RWPE2 (cell line): ENCODE results near the gene KLHL2.
"Not testable (repeated sequence)": the region's sequence is repeated elsewhere in the genome, so short reads cannot be mapped to it uniquely, and the experiment has no call there.

Experiments
- ATAC-seq: fragments of 200-7000 bp; cut with Tn5 transposase; 3 replicates; pipeline ENCODE4 v1.9.1; 2021; ENCODE audit warnings: low read depth
- DNase-seq: peaks from one replicate; pipeline ENCODE4 v3.0.0-alpha.2; 2020; ENCODE audit warnings: low spot score
- H3K27ac ChIP-seq: fragments of 450-650 bp; 2 replicates; pipeline ENCODE4 v1.5.1; 2017; ENCODE audit warnings: mild to moderate bottlenecking; ENCODE audit not compliant: poor library complexity, severe bottlenecking
- H3K27me3 ChIP-seq: fragments of 250-450 bp; sonication (Bioruptor Pico); 2 replicates; pipeline ENCODE4 v1.5.1; 2021; ENCODE audit warnings: mild to moderate bottlenecking, moderate library complexity; ENCODE audit not compliant: insufficient read depth, poor library complexity, severe bottlenecking
- H3K36me3 ChIP-seq: fragments of 250-450 bp; sonication (Bioruptor Pico); 2 replicates; pipeline ENCODE4 v1.5.1; 2020; ENCODE audit warnings: low read depth, mild to moderate bottlenecking, moderate library complexity
- H3K4me1 ChIP-seq: fragments of 250-450 bp; sonication (Bioruptor Pico); 2 replicates; pipeline ENCODE4 v1.5.1; 2021; ENCODE audit warnings: mild to moderate bottlenecking, moderate library complexity; ENCODE audit not compliant: insufficient read depth, poor library complexity, severe bottlenecking
- H3K4me3 ChIP-seq: fragments of 250-450 bp; sonication (Bioruptor Pico); 2 replicates; pipeline ENCODE4 v1.5.1; 2021; ENCODE audit warnings: mild to moderate bottlenecking, moderate library complexity; ENCODE audit not compliant: severe bottlenecking
- H3K9me3 ChIP-seq: fragments of 250-450 bp; sonication (Bioruptor Pico); 2 replicates; pipeline ENCODE4 v1.5.1; 2021; ENCODE audit warnings: mild to moderate bottlenecking, moderate library complexity; ENCODE audit not compliant: severe bottlenecking
- TF ChIP-seq, protein P1 (sequence below): fragments of 450-650 bp; IDR thresholded peaks from one replicate; pipeline ENCODE4 v1.5.1; 2017; ENCODE audit warnings: mild to moderate bottlenecking, moderate library complexity; ENCODE audit not compliant: poor library complexity, severe bottlenecking

The KLHL2 gene

DNA sequence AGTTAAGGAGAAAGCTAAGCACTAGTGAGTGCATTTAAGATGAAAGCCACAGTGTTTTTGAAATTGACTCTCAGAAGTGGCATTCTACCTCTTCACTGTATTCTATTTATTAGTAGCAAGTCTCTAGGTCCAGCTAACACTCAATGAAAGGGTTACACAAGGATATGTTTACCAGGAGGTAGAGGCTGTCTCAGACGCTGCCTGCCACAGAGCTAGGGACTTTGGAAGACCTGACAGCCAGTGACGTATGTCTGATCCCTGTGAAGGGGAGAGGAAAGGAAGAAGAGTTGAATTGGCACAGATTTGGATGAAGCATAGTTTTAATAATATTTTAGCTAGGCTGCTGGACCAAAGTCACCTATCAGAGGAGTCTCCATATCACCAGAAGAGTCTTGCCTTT, 36.5 kb upstream of the KLHL2 start:
- Histone ChIP-seq H3K9me3 (no peaks in the 10 kb centered on the region), H3K4me3 (no peak overlapping the region), H3K27me3 (no peaks in the 10 kb centered on the region), H3K27ac (no peak overlapping the region), H3K36me3 (no peaks in the 10 kb centered on the region), H3K4me1 (no peaks in the 10 kb centered on the region)
- no peak for DNase-seq
- no peak for ATAC-seq
- TF ChIP-seq, protein P1, sequence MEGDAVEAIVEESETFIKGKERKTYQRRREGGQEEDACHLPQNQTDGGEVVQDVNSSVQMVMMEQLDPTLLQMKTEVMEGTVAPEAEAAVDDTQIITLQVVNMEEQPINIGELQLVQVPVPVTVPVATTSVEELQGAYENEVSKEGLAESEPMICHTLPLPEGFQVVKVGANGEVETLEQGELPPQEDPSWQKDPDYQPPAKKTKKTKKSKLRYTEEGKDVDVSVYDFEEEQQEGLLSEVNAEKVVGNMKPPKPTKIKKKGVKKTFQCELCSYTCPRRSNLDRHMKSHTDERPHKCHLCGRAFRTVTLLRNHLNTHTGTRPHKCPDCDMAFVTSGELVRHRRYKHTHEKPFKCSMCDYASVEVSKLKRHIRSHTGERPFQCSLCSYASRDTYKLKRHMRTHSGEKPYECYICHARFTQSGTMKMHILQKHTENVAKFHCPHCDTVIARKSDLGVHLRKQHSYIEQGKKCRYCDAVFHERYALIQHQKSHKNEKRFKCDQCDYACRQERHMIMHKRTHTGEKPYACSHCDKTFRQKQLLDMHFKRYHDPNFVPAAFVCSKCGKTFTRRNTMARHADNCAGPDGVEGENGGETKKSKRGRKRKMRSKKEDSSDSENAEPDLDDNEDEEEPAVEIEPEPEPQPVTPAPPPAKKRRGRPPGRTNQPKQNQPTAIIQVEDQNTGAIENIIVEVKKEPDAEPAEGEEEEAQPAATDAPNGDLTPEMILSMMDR = no peak

DNA sequence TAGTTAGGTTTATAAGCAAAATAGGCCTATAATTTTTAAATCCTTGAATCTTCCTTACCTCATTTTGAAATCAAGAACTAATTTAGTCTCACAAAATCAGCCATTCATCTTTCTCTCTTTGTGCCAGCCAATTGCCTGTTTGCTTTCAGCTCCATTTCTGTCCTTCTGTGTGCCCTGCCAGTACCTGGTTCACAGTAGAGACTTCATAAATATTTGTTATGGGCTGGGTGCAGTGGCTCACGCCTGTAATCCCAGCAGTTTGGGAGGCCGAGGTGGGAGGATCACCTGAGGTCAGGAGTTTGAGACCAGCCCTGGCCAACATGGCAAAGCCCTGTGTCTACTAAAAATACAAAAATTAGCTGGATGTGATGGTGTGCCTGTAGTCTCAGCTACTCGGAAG, 31.9 kb upstream of the KLHL2 start:
- ATAC-seq, H3K27me3 ChIP-seq, H3K36me3 ChIP-seq, H3K4me1 ChIP-seq, H3K27ac ChIP-seq, H3K4me3 ChIP-seq, H3K9me3 ChIP-seq, DNase-seq: not testable (repeated sequence)

DNA sequence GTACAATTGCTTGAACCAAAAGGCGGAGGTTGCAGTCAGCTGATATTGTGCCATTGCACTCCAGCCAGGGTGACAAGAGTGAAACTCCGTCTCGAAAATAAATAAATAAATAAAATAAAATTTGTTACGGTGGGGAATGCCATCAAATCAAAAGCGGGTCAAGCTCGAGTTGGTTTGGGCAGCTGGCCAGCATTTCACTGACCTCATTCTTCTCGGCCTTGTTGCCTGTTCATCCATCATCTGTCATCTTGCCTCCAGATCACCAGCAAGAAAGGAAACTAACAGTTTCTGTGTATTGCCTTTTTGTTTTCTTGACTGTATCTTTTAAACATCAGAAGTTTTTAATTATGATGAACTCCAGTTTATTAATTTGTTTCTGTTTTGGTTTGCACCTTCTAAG, 31.5 kb upstream of the KLHL2 start:
- no peaks in the 10 kb centered on the region for H3K36me3 ChIP-seq
- TF ChIP-seq, protein P1 = no peak
- H3K9me3 ChIP-seq = no peaks in the 10 kb centered on the region
- ATAC-seq = no peak
- no peaks in the 10 kb centered on the region for H3K27me3 ChIP-seq
- no peaks in the 10 kb centered on the region for H3K4me1 ChIP-seq
- no peak overlapping the region for H3K4me3 ChIP-seq
- no peak for DNase-seq
- no peak overlapping the region for H3K27ac ChIP-seq

DNA sequence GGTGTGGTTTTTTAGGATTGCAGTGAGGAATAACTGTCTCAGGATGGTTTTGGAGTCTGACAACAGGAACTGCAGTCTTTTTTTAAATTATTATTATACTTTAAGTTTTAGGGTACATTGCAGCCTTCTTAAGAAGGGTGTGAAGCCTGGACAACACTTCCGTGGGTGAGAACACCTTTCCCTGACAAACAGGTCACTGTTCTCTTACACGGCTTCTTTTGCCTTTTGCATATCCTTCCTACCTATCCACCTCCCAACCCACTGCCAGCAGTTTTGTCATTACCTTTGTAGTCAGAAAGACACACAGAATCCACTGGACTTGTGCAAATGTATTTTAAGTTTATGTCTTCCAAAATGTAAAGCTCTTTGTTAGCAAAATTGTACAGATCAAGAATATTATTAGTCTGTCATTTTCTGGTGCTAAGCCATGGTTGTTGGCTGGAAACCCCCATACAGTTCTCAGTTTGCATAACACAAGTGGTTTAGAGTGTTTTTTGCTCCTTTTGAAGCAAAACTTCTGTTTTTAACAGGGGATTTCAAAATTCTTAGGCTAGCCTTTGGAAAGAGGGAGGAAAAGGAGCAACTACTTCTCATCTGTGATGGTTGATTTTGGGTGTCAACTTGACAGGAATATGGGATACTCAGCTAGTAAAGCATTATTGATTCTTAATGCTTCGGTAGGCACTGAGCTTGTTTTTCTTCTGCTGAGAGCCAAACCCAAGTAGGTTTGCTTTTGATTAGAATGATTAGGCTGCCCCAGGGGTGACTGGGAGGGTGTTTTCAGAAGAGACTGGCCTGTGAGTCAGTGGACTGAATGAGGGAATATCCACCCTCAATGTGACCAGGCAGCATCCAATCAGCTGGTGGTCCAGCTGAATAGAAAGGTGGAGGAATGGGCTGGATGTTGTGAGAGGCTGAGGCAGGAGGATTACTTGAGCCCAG, 29.4 kb upstream of the KLHL2 start:
- TF ChIP-seq, protein P1 = no peak
- no peak overlapping the region for H3K4me3 ChIP-seq
- H3K9me3 ChIP-seq = no peaks in the 10 kb centered on the region
- H3K36me3 ChIP-seq = no peaks in the 10 kb centered on the region
- H3K4me1 ChIP-seq = no peaks in the 10 kb centered on the region
- no peak for ATAC-seq
- H3K27ac ChIP-seq = no peak overlapping the region
- no peaks in the 10 kb centered on the region for H3K27me3 ChIP-seq
- no peak for DNase-seq

DNA sequence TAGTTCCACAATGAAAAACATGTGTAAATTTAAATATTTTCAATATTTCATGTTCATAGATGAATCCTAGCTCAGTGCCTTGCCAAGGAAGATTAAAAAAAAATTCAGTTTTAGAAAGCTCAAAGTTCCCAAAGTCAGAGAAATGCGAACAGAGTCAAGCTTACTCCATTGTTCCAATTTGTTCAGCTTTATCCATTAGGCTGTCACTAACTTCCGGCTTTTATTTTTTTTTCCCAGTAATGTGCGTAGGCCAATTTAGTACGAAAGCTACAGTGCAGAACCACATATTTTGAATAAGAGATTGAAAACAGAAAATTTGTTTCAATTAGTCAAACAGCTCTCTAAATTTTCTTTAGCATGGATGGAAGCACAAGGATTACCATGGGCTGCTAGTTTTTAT, 23.1 kb upstream of the KLHL2 start:
- TF ChIP-seq, protein P1 = no peak
- Histone ChIP-seq H3K9me3 (no peaks in the 10 kb centered on the region), H3K27ac (no peak overlapping the region), H3K4me1 (no peaks in the 10 kb centered on the region), H3K27me3 (no peaks in the 10 kb centered on the region), H3K36me3 (no peaks in the 10 kb centered on the region), H3K4me3 (no peak overlapping the region)
- DNase-seq (no peak), ATAC-seq (no peak)

DNA sequence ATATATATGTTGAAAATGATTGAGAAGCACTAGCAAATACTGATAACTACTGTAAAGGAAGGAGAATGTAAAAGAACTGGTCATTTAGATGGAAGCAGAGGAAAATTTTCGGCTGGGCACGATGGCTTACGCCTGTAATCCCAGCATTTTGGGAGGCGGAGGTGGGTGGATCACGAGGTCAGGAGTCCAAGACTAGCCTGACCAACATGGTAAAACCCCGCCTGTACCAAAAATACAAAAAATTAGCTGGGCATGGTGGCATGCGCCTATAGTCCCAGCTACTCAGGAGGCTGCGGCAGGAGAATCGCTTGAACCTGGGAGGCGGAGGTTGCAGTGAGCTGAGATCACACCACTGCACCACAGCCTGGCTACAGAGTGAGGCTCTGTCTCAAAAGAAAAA, 22.4 kb upstream of the KLHL2 start:
- H3K4me1 ChIP-seq, ATAC-seq: not testable (repeated sequence)

More for the DNA sequence above, 22.4 kb upstream of the KLHL2 start:
- not testable (repeated sequence) for H3K27me3 ChIP-seq, H3K27ac ChIP-seq, H3K36me3 ChIP-seq, DNase-seq, H3K9me3 ChIP-seq, H3K4me3 ChIP-seq
